Upper lobe of left lung (tissue), 6 donors: ENCODE results near the gene ELAVL2. TPM values are rescaled to one million over a fixed set of nuclear protein-coding genes. Genes with fewer than 3 reads are reported as not detected.

Experiments used
- ATAC-seq, 2 donors: fragments of 200-7000 bp; cut with Tn5 transposase; one replicate each; pipeline ENCODE4 v1.9.1; 2022; ENCODE audit warnings: mild to moderate bottlenecking in 2 of 2, moderate library complexity in 2 of 2; ENCODE audit not compliant: low FRiP score in 2 of 2
- DNase-seq, 2 donors: peaks; one replicate each; pipeline ENCODE4 v3.0.0-alpha.2; 2019 to 2020
- H3K27ac ChIP-seq, 4 donors: fragments of 200-600 bp; sonication (generic); one replicate each; pipeline ENCODE4 v1.5.1; 2016 to 2019
- H3K27me3 ChIP-seq, 4 donors: fragments of 200-600 bp; sonication (generic); one replicate each; pipeline ENCODE4 v1.5.1; 2017 to 2019
- H3K36me3 ChIP-seq, 4 donors: fragments of 200-600 bp; sonication (generic); one replicate each; pipeline ENCODE4 v1.5.1; 2016 to 2019
- H3K4me1 ChIP-seq, 4 donors: fragments of 200-600 bp; sonication (generic); one replicate each; pipeline ENCODE4 v1.5.1; 2018 to 2019
- H3K4me3 ChIP-seq, 4 donors: fragments of 200-600 bp; sonication (generic); one replicate each; pipeline ENCODE4 v1.5.1; 2017 to 2019; ENCODE audit warnings: mild to moderate bottlenecking in 2 of 4, moderate library complexity in 1 of 4
- H3K9me3 ChIP-seq, 4 donors: fragments of 200-600 bp; sonication (generic); one replicate each; pipeline ENCODE4 v1.5.1; 2018 to 2019
- EP300 ChIP-seq, 4 donors: sonication (generic); formaldehyde crosslinking; IDR thresholded peaks; one replicate each; pipeline ENCODE4 v1.5.1; 2017; ENCODE audit warnings: antibody characterized with exemption in 4 of 4, control low read depth in 2 of 4
- POLR2A ChIP-seq, 4 donors: fragments of 450-650 bp; IDR thresholded peaks; one replicate each; pipeline ENCODE4 v1.5.1; 2016 to 2017; ENCODE audit warnings: antibody characterized with exemption in 4 of 4, mild to moderate bottlenecking in 2 of 4
- POLR2AphosphoS5 ChIP-seq, 2 donors: sonication (generic); formaldehyde crosslinking; IDR thresholded peaks; one replicate each; pipeline ENCODE4 v1.5.1; 2017; ENCODE audit warnings: antibody characterized with exemption in 2 of 2
- WGBS, 2 donors: methylation state at CpG; one replicate each; pipeline ENCODE4 v1.1.5; 2017 to 2018; 5-methylcytosine and 5-hydroxymethylcytosine counted together
- total RNA-seq, 6 donors: library from RNA; depleted of rRNA in 4 of 6; stranded (reverse); fragments of >200 nt in 4 of 6; gene quantifications; one replicate each; pipeline versions ENCODE4 v1.1.0 to v1.2.1, GENCODE V29; 2016 to 2021
- TF ChIP-seq, protein P1 (sequence below), 6 experiments: fragments of 450-650 bp in 4 of 6; fragments of 200-600 bp in 2 of 6; sonication (generic) in 2 of 6; IDR thresholded peaks; one replicate each; pipeline ENCODE4 v1.5.1; 2016 to 2019; ENCODE audit warnings: antibody characterized with exemption in 6 of 6
- donor health status: DM: no; HTN: no; CAD: no; lungs with moderate emphysema.
- donor health status: DM: no; HTN: yes; CAD: no; lungs with severe emphysema.

The ELAVL2 gene
- total RNA-seq, 6 donors from 2014 or later, result 0.27 TPM; not detected in 5

DNA sequence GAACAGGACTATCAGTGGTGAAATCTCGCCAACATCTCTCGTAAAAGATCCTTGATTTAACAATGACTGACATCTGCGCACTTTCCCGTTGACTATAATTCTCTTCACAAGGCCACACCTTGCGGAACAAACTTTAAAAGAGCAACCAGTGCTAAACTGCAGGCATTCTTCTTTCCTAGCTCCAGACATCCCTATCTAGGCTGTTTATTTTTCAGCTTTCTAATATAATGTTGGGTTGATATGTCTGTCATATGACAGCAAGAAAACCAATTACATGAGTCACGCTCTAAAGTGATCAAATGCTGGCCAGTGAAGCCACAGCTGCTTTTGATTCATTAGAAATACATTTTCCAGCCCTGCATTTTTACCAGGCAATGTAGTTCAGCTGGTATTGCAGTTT, 162.5 kb downstream of the ELAVL2 start:
- DNase-seq (no peak), ATAC-seq (no peak)
- no peak overlapping the region for H3K4me3 ChIP-seq
- no peaks in the 10 kb centered on the region for H3K9me3 ChIP-seq
- no peaks in the 10 kb centered on the region for H3K36me3 ChIP-seq
- TF ChIP-seq POLR2A (IDR thresholded peaks at IDR 0.05) (no peak), POLR2AphosphoS5 (IDR thresholded peaks at IDR 0.05) (no peak), EP300 (IDR thresholded peaks at IDR 0.05) (no peak)
- TF ChIP-seq, protein P1, sequence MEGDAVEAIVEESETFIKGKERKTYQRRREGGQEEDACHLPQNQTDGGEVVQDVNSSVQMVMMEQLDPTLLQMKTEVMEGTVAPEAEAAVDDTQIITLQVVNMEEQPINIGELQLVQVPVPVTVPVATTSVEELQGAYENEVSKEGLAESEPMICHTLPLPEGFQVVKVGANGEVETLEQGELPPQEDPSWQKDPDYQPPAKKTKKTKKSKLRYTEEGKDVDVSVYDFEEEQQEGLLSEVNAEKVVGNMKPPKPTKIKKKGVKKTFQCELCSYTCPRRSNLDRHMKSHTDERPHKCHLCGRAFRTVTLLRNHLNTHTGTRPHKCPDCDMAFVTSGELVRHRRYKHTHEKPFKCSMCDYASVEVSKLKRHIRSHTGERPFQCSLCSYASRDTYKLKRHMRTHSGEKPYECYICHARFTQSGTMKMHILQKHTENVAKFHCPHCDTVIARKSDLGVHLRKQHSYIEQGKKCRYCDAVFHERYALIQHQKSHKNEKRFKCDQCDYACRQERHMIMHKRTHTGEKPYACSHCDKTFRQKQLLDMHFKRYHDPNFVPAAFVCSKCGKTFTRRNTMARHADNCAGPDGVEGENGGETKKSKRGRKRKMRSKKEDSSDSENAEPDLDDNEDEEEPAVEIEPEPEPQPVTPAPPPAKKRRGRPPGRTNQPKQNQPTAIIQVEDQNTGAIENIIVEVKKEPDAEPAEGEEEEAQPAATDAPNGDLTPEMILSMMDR (IDR thresholded peaks at IDR 0.05), result no peak
- no peaks in the 10 kb centered on the region for H3K4me1 ChIP-seq
- H3K27me3 ChIP-seq, result no peaks in the 10 kb centered on the region
- WGBS, 2 donors, result 82 to 85% methylated on average over 6 of the region's 6 CpGs
- no peak overlapping the region for H3K27ac ChIP-seq

DNA sequence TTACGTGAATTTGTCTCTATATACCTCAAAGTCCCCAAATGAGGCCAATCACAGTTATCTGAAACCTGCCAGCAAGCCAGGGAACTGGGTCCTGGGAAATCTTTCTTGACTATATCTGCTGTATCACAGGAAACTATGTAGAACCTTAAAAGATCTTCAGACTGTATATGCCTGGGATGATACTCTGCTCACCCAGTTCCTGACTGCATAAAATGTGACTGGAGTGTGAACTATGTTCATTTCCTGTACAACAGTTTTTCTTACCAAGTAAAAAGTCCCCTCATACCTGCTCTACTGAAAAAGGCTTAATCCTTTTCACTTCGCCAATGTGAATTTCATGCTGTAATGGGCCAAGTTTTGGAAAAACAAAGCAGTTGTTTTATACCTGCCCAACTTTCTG, 162.9 kb downstream of the ELAVL2 start:
- H3K27ac ChIP-seq, result no peak overlapping the region
- no peaks in the 10 kb centered on the region for H3K4me1 ChIP-seq
- no peaks in the 10 kb centered on the region for H3K9me3 ChIP-seq
- WGBS, 2 donors, result 86 to 93% methylated on average over 2 of the region's 2 CpGs
- no peak overlapping the region for H3K4me3 ChIP-seq
- no peak for TF ChIP-seq EP300 (IDR thresholded peaks at IDR 0.05)
- no peak for TF ChIP-seq POLR2A (IDR thresholded peaks at IDR 0.05)
- no peak for TF ChIP-seq POLR2AphosphoS5 (IDR thresholded peaks at IDR 0.05)
- TF ChIP-seq, protein P1 (IDR thresholded peaks at IDR 0.05), result no peak
- no peaks in the 10 kb centered on the region for H3K27me3 ChIP-seq
- no peak for ATAC-seq
- DNase-seq, result no peak
- H3K36me3 ChIP-seq, result no peaks in the 10 kb centered on the region

DNA sequence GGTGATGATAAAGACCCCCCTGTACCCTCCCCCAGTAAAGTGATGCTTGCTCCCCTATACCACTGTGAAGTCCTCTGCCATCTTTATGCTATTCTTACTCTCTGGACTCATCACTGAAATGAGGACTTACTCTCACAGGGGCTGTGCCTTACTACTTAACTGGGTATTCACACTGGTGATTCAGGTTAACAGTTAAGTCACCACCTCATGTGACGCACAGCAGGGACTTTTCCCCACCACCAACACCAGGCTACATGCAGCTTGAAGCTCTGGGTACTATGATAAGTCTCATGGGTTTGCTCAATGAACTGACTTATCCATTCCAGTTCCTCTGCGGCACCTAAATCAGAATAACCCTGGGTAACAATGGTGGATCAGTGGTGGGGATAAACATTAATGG, 163.7 kb downstream of the ELAVL2 start:
- 94 to 100% methylated on average over 2 of the region's 2 CpGs for WGBS, 2 donors
- no peak overlapping the region for H3K4me3 ChIP-seq
- H3K27ac ChIP-seq, result no peak overlapping the region
- no peaks in the 10 kb centered on the region for H3K27me3 ChIP-seq
- no peaks in the 10 kb centered on the region for H3K36me3 ChIP-seq
- TF ChIP-seq, protein P1 (IDR thresholded peaks at IDR 0.05), result no peak
- TF ChIP-seq EP300 (IDR thresholded peaks at IDR 0.05), result no peak
- no peak for TF ChIP-seq POLR2AphosphoS5 (IDR thresholded peaks at IDR 0.05)
- TF ChIP-seq POLR2A (IDR thresholded peaks at IDR 0.05), result no peak
- ATAC-seq (no peak), DNase-seq (no peak)
- H3K9me3 ChIP-seq, result no peaks in the 10 kb centered on the region
- no peaks in the 10 kb centered on the region for H3K4me1 ChIP-seq

DNA sequence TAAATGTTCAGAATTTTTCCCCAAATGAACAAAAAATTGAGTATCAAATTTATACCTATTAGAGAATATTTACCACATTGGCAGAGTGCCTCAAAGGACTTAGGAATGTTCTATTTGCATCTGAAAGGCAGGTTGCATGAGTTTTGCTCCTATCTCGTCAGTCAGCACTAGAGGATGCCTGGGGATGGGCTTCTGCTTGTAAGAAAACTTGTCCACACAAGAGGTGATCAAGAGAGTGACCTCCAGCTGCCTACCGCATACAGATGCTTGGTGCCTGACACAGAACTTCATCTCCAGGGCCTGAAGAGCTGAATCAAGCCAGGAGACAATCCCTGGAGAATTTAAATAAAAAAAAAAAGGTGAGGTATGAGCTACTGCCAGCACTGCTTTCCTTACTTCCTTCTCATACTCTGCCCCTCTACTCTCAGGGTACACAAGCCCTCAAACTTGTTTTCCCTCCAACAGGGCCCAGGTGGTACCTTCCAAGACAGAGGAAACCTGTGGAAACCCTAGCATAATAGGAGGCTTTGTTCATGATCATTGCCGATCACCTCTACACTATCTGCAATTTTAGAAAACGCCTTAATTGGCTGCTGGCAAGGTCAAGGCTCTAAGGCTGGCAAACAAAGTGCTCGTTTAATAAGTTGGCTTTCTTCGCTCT, 166.6 kb downstream of the ELAVL2 start:
- Histone ChIP-seq H3K9me3 (no peaks in the 10 kb centered on the region), H3K4me1 (no peaks in the 10 kb centered on the region), H3K27me3 (no peaks in the 10 kb centered on the region), H3K4me3 (no peak overlapping the region), H3K27ac (no peak overlapping the region), H3K36me3 (no peaks in the 10 kb centered on the region)
- no peak for TF ChIP-seq EP300 (IDR thresholded peaks at IDR 0.05)
- no peak for TF ChIP-seq POLR2A (IDR thresholded peaks at IDR 0.05)
- TF ChIP-seq POLR2AphosphoS5 (IDR thresholded peaks at IDR 0.05), result no peak
- TF ChIP-seq, protein P1 (IDR thresholded peaks at IDR 0.05), result no peak
- WGBS, 2 donors, result 61 to 62% methylated on average over 6 of the region's 6 CpGs
- no peak for ATAC-seq
- no peak for DNase-seq
